H9 (cell line): ENCODE results near the gene DAPP1. TPM values are rescaled to one million over a fixed set of nuclear protein-coding genes. Genes with fewer than 3 reads are reported as not detected.

Source experiments
- DNase-seq: peaks from one replicate; pipeline ENCODE4 v3.0.0-alpha.2; 2017
- H2AFZ ChIP-seq: one replicate; pipeline ENCODE4 v1.6.1; 2013; ENCODE audit warnings: mild to moderate bottlenecking, low read length, control low read depth, moderate library complexity
- H2AK5ac ChIP-seq: 2 replicates; pipeline ENCODE4 v1.6.1; 2013; ENCODE audit warnings: low read length, control low read depth, mixed read lengths; ENCODE audit not compliant: insufficient read length
- H2BK120ac ChIP-seq: one replicate; pipeline ENCODE4 v1.6.1; 2013; ENCODE audit warnings: low read depth, mild to moderate bottlenecking, low read length, control low read depth, inconsistent platforms; ENCODE audit not compliant: poor library complexity, severe bottlenecking
- H2BK12ac ChIP-seq: 2 replicates; pipeline ENCODE4 v1.6.1; 2013; ENCODE audit warnings: low read length, control low read depth, mixed read lengths, low read depth; ENCODE audit not compliant: insufficient read length
- H2BK15ac ChIP-seq: 2 replicates; pipeline ENCODE4 v1.6.1; 2013; ENCODE audit warnings: low read depth, low read length, control low read depth
- H2BK20ac ChIP-seq: one replicate; pipeline ENCODE4 v1.6.1; 2013; ENCODE audit warnings: low read depth, mild to moderate bottlenecking, low read length, control low read depth, inconsistent platforms; ENCODE audit not compliant: poor library complexity, severe bottlenecking
- H2BK5ac ChIP-seq: 2 replicates; pipeline ENCODE4 v1.6.1; 2013; ENCODE audit warnings: low read length, control low read depth, mixed read lengths; ENCODE audit not compliant: insufficient read length
- H3K14ac ChIP-seq: 2 replicates; pipeline ENCODE4 v1.6.1; 2013; ENCODE audit warnings: low read length, control low read depth; ENCODE audit not compliant: insufficient read depth
- H3K18ac ChIP-seq: 2 replicates; pipeline ENCODE4 v1.6.1; 2013; ENCODE audit warnings: low read depth, mild to moderate bottlenecking, mixed read lengths, low read length, control low read depth; ENCODE audit not compliant: insufficient read length
- H3K23ac ChIP-seq: 2 replicates; pipeline ENCODE4 v1.6.1; 2013; ENCODE audit warnings: low read length, control low read depth, mixed read lengths, low read depth; ENCODE audit not compliant: insufficient read length
- H3K23me2 ChIP-seq: 2 replicates; pipeline ENCODE4 v1.6.1; 2013; ENCODE audit warnings: low read depth, mild to moderate bottlenecking, mixed read lengths, low read length, control low read depth; ENCODE audit not compliant: insufficient read length, poor library complexity, severe bottlenecking
- H3K27ac ChIP-seq: 2 replicates; pipeline ENCODE4 v1.5.1; 2013; ENCODE audit warnings: low read length, control low read depth, mixed read lengths, low read depth; ENCODE audit not compliant: insufficient read length
- H3K27me3 ChIP-seq: 2 replicates; pipeline ENCODE4 v1.6.1; 2013; ENCODE audit warnings: low read length, control low read depth, inconsistent platforms; ENCODE audit not compliant: insufficient read depth
- H3K4ac ChIP-seq: 2 replicates; pipeline ENCODE4 v1.6.1; 2013; ENCODE audit warnings: low read depth, mild to moderate bottlenecking, control low read depth, inconsistent platforms, low read length, moderate library complexity
- H3K4me1 ChIP-seq: 2 replicates; pipeline ENCODE4 v1.6.1; 2013; ENCODE audit warnings: low read length, control low read depth, inconsistent platforms; ENCODE audit not compliant: insufficient read depth
- H3K4me2 ChIP-seq: 2 replicates; pipeline ENCODE4 v1.6.1; 2013; ENCODE audit warnings: low read length, control low read depth, mixed read lengths; ENCODE audit not compliant: insufficient read length, insufficient read depth
- H3K56ac ChIP-seq: 2 replicates; pipeline ENCODE4 v1.6.1; 2013; ENCODE audit warnings: low read depth, mild to moderate bottlenecking, mixed read lengths, low read length, control low read depth; ENCODE audit not compliant: insufficient read length
- H3K79me1 ChIP-seq: 2 replicates; pipeline ENCODE4 v1.6.1; 2013; ENCODE audit warnings: low read depth, mild to moderate bottlenecking, moderate library complexity, low read length, control low read depth, inconsistent platforms; ENCODE audit not compliant: insufficient read depth, poor library complexity, severe bottlenecking
- H3K79me2 ChIP-seq: 2 replicates; pipeline ENCODE4 v1.6.1; 2013; ENCODE audit warnings: low read length, control low read depth, inconsistent platforms; ENCODE audit not compliant: insufficient read depth
- H3K9ac ChIP-seq: 2 replicates; pipeline ENCODE4 v1.6.1; 2013; ENCODE audit warnings: low read length, control low read depth, mixed read lengths; ENCODE audit not compliant: insufficient read length; ENCODE audit errors: extremely low read depth
- H3K9me3 ChIP-seq: one replicate; pipeline ENCODE4 v1.6.1; 2013; ENCODE audit warnings: low read depth, low read length, inconsistent platforms; ENCODE audit not compliant: control insufficient read depth
- H3T11ph ChIP-seq: one replicate; pipeline ENCODE4 v1.6.1; 2013; ENCODE audit warnings: mild to moderate bottlenecking, low read length, control low read depth, inconsistent platforms
- H4K20me1 ChIP-seq: one replicate; pipeline ENCODE4 v1.6.1; 2013; ENCODE audit not compliant: control insufficient read depth, insufficient read length, insufficient read depth
- H4K5ac ChIP-seq: 2 replicates; pipeline ENCODE4 v1.6.1; 2013; ENCODE audit warnings: low read depth, mild to moderate bottlenecking, mixed read lengths, low read length, control low read depth; ENCODE audit not compliant: insufficient read length
- H4K8ac ChIP-seq: replicated peaks from 2 replicates; pipeline ENCODE4 v1.6.1; 2013; ENCODE audit warnings: low read length, control low read depth, mixed read lengths, low read depth; ENCODE audit not compliant: insufficient read length
- H4K91ac ChIP-seq: 2 replicates; pipeline ENCODE4 v1.6.1; 2013; ENCODE audit warnings: low read depth, mild to moderate bottlenecking, moderate library complexity, mixed read lengths, low read length, control low read depth; ENCODE audit not compliant: insufficient read length
- H3K27ac Mint-ChIP-seq, 3 experiments: 2 replicates in 2 of 3; 3 replicates in 1 of 3; pipeline ENCODE4 v1.8.0; 2020 to 2021; ENCODE audit warnings: mixed read lengths in 3 of 3, mild to moderate bottlenecking in 1 of 3, moderate library complexity in 1 of 3
- H3K27me3 Mint-ChIP-seq: 2 replicates; pipeline ENCODE4 v1.8.0; 2021; ENCODE audit warnings: low read depth, mild to moderate bottlenecking, moderate library complexity, mixed read lengths
- H3K36me3 Mint-ChIP-seq, 3 experiments: 2 replicates in 2 of 3; 3 replicates in 1 of 3; pipeline ENCODE4 v1.8.0; 2020 to 2021; ENCODE audit warnings: low read depth in 3 of 3, mixed read lengths in 3 of 3; ENCODE audit not compliant: insufficient read depth in 1 of 3
- H3K4me1 Mint-ChIP-seq, 2 experiments: 2 replicates each; pipeline ENCODE4 v1.8.0; 2020; ENCODE audit warnings: mixed read lengths in 2 of 2
- H3K4me3 Mint-ChIP-seq, 2 experiments: 2 replicates in 1 of 2; 3 replicates in 1 of 2; pipeline ENCODE4 v1.8.0; 2020 to 2021; ENCODE audit warnings: mild to moderate bottlenecking in 2 of 2, mixed read lengths in 2 of 2, moderate library complexity in 1 of 2
- H3K9me3 Mint-ChIP-seq, 2 experiments: 2 replicates in 1 of 2; 3 replicates in 1 of 2; pipeline ENCODE4 v1.8.0; 2020; ENCODE audit warnings: mild to moderate bottlenecking in 2 of 2, mixed read lengths in 2 of 2, moderate library complexity in 1 of 2
- WGBS: extraction: QIAGEN DNeasy Blood & Tissue Kit; methylation state at CpG from one replicate; pipeline ENCODE4 v1.1.7; 2013; ENCODE audit warnings: missing lambda C conversion rate, low lambda C conversion rate, mixed read lengths; ENCODE audit not compliant: insufficient read length; ENCODE audit errors: extremely low coverage; 5-methylcytosine and 5-hydroxymethylcytosine counted together
- total RNA-seq: library from RNA; stranded (reverse); gene quantifications from 2 replicates; pipeline ENCODE4 v1.2.1, GENCODE V29; 2021
- TF ChIP-seq, protein P1 (sequence below): fragments of 200-600 bp; sonication (generic); conservative IDR thresholded peaks from 3 replicates; pipeline ENCODE4 v1.8.0; 2021; ENCODE audit warnings: antibody characterized with exemption, mild to moderate bottlenecking

The DAPP1 gene
- total RNA-seq, 1 experiment from 2014 or later = not detected

DNA sequence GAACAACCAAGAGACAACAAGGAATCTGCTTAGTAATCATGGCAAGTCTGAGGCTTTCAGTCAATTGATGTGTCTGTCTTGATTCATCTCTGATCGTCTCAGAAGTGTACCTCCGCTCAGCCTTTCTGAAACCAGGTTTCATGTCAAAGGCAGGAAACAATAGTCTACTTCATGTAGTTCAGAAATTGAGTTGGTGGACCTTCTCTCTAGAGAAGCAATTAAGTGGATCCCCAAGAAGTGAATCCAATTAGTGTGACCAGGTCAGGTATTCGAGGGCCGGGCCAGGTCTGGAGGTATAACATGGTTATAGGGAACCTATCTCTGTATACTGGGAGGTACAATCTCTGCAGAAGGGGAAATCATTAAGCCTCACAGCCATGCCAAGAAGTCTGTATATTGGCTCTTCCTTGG is 32.0 kb downstream of the DAPP1 start:
- Mint-ChIP-seq H3K27ac (no peak overlapping the region), H3K36me3 (no peaks in the 10 kb centered on the region), H3K27me3 (no peaks in the 10 kb centered on the region), H3K9me3 (no peaks in the 10 kb centered on the region; a peak in 1 of 5 replicates), H3K4me3 (no peak overlapping the region), H3K4me1 (no peaks in the 10 kb centered on the region)
- Histone ChIP-seq H2BK120ac (no peak overlapping the region), H2AFZ (no peak overlapping the region), H3K4me1 (no peaks in the 10 kb centered on the region), H3K9ac (no peak overlapping the region), H3K27ac (no peak overlapping the region), H2BK12ac (no peak overlapping the region), H3K4ac (no peak overlapping the region), H3K27me3 (no peaks in the 10 kb centered on the region), H3K79me2 (no peaks in the 10 kb centered on the region), H4K5ac (no peak overlapping the region), H2BK15ac (no peak overlapping the region), H4K91ac (no peak overlapping the region), H3K23ac (no peak overlapping the region), H3T11ph (no peak overlapping the region), H3K4me2 (no peak overlapping the region), H4K20me1 (no peaks in the 10 kb centered on the region), H3K23me2 (no peaks in the 10 kb centered on the region), H3K56ac (no peak overlapping the region), H2BK20ac (no peak overlapping the region), H2AK5ac (no peak overlapping the region), H3K18ac (no peak overlapping the region), H3K9me3 (no peaks in the 10 kb centered on the region), H4K8ac (no peak overlapping the region), H3K14ac (no peak overlapping the region), H2BK5ac (no peak overlapping the region), H3K79me1 (no peaks in the 10 kb centered on the region)
- TF ChIP-seq, protein P1, sequence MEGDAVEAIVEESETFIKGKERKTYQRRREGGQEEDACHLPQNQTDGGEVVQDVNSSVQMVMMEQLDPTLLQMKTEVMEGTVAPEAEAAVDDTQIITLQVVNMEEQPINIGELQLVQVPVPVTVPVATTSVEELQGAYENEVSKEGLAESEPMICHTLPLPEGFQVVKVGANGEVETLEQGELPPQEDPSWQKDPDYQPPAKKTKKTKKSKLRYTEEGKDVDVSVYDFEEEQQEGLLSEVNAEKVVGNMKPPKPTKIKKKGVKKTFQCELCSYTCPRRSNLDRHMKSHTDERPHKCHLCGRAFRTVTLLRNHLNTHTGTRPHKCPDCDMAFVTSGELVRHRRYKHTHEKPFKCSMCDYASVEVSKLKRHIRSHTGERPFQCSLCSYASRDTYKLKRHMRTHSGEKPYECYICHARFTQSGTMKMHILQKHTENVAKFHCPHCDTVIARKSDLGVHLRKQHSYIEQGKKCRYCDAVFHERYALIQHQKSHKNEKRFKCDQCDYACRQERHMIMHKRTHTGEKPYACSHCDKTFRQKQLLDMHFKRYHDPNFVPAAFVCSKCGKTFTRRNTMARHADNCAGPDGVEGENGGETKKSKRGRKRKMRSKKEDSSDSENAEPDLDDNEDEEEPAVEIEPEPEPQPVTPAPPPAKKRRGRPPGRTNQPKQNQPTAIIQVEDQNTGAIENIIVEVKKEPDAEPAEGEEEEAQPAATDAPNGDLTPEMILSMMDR = no peak
- no CpG with 5 or more reads among the region's 4 CpGs for WGBS
- no peak for DNase-seq
